H1 (cell line): Measurements from ENCODE around the gene GLRX3. TPM values are rescaled to one million over a fixed set of nuclear protein-coding genes. Genes with fewer than 3 reads are reported as not detected.

Experiments
- CTCF ChIA-PET: fragments of 300-600 bp; sonication (Branson Sonifier 250); formaldehyde crosslinking; loops from one replicate; lab custom pipeline; 2021; ENCODE audit not compliant: partially characterized antibody; lab: Charles Lee
- POLR2A ChIA-PET: fragments of 300-600 bp; sonication (Branson Sonifier 250); formaldehyde crosslinking; loops from one replicate; lab custom pipeline; 2021; ENCODE audit warnings: inconsistent platforms; ENCODE audit not compliant: partially characterized antibody; lab: Charles Lee
- DNase-seq, 2 experiments: peaks; one replicate each; pipeline versions ENCODE4 v3.0.0 to v3.0.0-alpha.2; 2010 to 2022; ENCODE audit warnings: low spot score in 2 of 2, low read depth in 1 of 2, mixed read lengths in 1 of 2
- FAIRE-seq: peaks from 2 replicates; lab custom pipeline; 2011; peaks lifted over from hg19 to GRCh38; lab: Jason Lieb, UNC
- H2AFZ ChIP-seq: 2 replicates; pipeline ENCODE4 v1.8.1; 2012; ENCODE audit warnings: low read length, inconsistent platforms
- H2AK5ac ChIP-seq: 2 replicates; pipeline ENCODE4 v1.6.1; 2013; ENCODE audit warnings: low read depth, low read length
- H2BK120ac ChIP-seq: replicated peaks from 2 replicates; pipeline ENCODE3; 2013; ENCODE audit warnings: low read depth, low read length, inconsistent platforms
- H2BK12ac ChIP-seq: 2 replicates; pipeline ENCODE4 v1.6.1; 2013; ENCODE audit warnings: low read depth, low read length
- H2BK15ac ChIP-seq: 2 replicates; pipeline ENCODE4 v1.6.1; 2013; ENCODE audit warnings: low read length
- H2BK20ac ChIP-seq: 2 replicates; pipeline ENCODE4 v1.6.1; 2013; ENCODE audit warnings: low read length
- H2BK5ac ChIP-seq: 2 replicates; pipeline ENCODE4 v1.6.1; 2013; ENCODE audit warnings: low read depth, low read length
- H3K14ac ChIP-seq: 2 replicates; pipeline ENCODE4 v1.6.1; 2013; ENCODE audit warnings: inconsistent platforms; ENCODE audit not compliant: insufficient read length
- H3K18ac ChIP-seq: 2 replicates; pipeline ENCODE4 v1.6.1; 2013; ENCODE audit warnings: low read length; ENCODE audit errors: extremely low read depth
- H3K23ac ChIP-seq: 2 replicates; pipeline ENCODE4 v1.6.1; 2013; ENCODE audit warnings: inconsistent platforms; ENCODE audit not compliant: insufficient read length
- H3K23me2 ChIP-seq: 2 replicates; pipeline ENCODE4 v1.6.1; 2013; ENCODE audit warnings: low read depth, low read length
- H3K27ac ChIP-seq: 2 replicates; pipeline ENCODE4 v1.6.1; 2011; ENCODE audit warnings: low read depth, low read length, inconsistent platforms
- H3K27me3 ChIP-seq, 4 experiments: replicated peaks in 1 of 4; 1 replicate in 1 of 4; 2 replicates in 3 of 4; pipeline versions ENCODE4 v1.6.1 to v1.8.1; 2011 to 2013; ENCODE audit warnings: low read length in 3 of 4, mild to moderate bottlenecking in 3 of 4, inconsistent platforms in 2 of 4, mixed read lengths in 2 of 4, moderate library complexity in 1 of 4; ENCODE audit not compliant: control insufficient read depth in 3 of 4, insufficient read depth in 3 of 4; ENCODE audit errors: extremely low read depth in 1 of 4
- H3K36me3 ChIP-seq, 4 experiments: 2 replicates each; pipeline versions ENCODE4 v1.6.1 to v1.8.1; 2011 to 2013; ENCODE audit warnings: mild to moderate bottlenecking in 4 of 4, low read length in 3 of 4, moderate library complexity in 2 of 4, control low read depth in 1 of 4, inconsistent platforms in 1 of 4; ENCODE audit not compliant: insufficient read depth in 4 of 4, control insufficient read depth in 2 of 4
- H3K4ac ChIP-seq: replicated peaks from 2 replicates; pipeline ENCODE3; 2013; ENCODE audit warnings: low read length, low read depth, mixed read lengths, inconsistent platforms; ENCODE audit not compliant: insufficient read length
- H3K4me1 ChIP-seq, 4 experiments: replicated peaks in 1 of 4; 1 replicate in 1 of 4; 2 replicates in 3 of 4; pipeline versions ENCODE4 v1.6.1 to v1.8.1; 2011 to 2013; ENCODE audit warnings: low read length in 3 of 4, inconsistent platforms in 2 of 4, mixed read lengths in 1 of 4; ENCODE audit not compliant: insufficient read depth in 4 of 4, control insufficient read depth in 3 of 4
- H3K4me2 ChIP-seq, 2 experiments: 2 replicates each; pipeline versions ENCODE4 v1.6.1 to v1.8.1; 2011 to 2013; ENCODE audit warnings: low read depth in 2 of 2, low read length in 2 of 2, control low read depth in 1 of 2, inconsistent platforms in 1 of 2, mild to moderate bottlenecking in 1 of 2; ENCODE audit not compliant: insufficient read depth in 1 of 2
- H3K4me3 ChIP-seq, 4 experiments: fragments of 200-600, 300-600 bp in 1 of 4; sonication (generic), shearing (Covaris generic), sonication (Bioruptor Twin) in 1 of 4; 2 replicates each; pipeline versions ENCODE4 v1.5.1 to v1.8.1; 2011 to 2016; ENCODE audit warnings: low read length in 4 of 4, low read depth in 3 of 4, control low read depth in 2 of 4, inconsistent platforms in 2 of 4, mild to moderate bottlenecking in 2 of 4, mixed read lengths in 1 of 4, moderate library complexity in 1 of 4; ENCODE audit not compliant: insufficient read depth in 2 of 4; ENCODE audit errors: extremely low read depth in 1 of 4
- H3K56ac ChIP-seq: replicated peaks from 2 replicates; pipeline ENCODE3; 2013; ENCODE audit warnings: low read depth, mild to moderate bottlenecking, mixed read lengths, low read length, inconsistent platforms; ENCODE audit not compliant: insufficient read length
- H3K79me1 ChIP-seq: 2 replicates; pipeline ENCODE4 v1.6.1; 2013; ENCODE audit warnings: low read depth, low read length, control low read depth
- H3K79me2 ChIP-seq, 2 experiments: 2 replicates each; pipeline versions ENCODE4 v1.6.1 to v1.8.1; 2012 to 2013; ENCODE audit warnings: low read length in 2 of 2, mild to moderate bottlenecking in 2 of 2, inconsistent platforms in 1 of 2; ENCODE audit not compliant: insufficient read depth in 2 of 2, control insufficient read depth in 1 of 2
- H3K9ac ChIP-seq, 4 experiments: replicated peaks in 1 of 4; 1 replicate in 1 of 4; 2 replicates in 3 of 4; pipeline versions ENCODE4 v1.6.1 to v1.8.1; 2011 to 2013; ENCODE audit warnings: low read depth in 3 of 4, low read length in 3 of 4, control low read depth in 2 of 4, mild to moderate bottlenecking in 2 of 4, moderate library complexity in 2 of 4, inconsistent platforms in 1 of 4; ENCODE audit errors: extremely low read depth in 1 of 4
- H3K9me3 ChIP-seq, 2 experiments: 2 replicates each; pipeline versions ENCODE4 v1.6.1 to v1.8.1; 2012 to 2013; ENCODE audit warnings: mild to moderate bottlenecking in 2 of 2, moderate library complexity in 2 of 2, control low read depth in 1 of 2, inconsistent platforms in 1 of 2, low read depth in 1 of 2, low read length in 1 of 2, mixed read lengths in 1 of 2; ENCODE audit not compliant: insufficient read depth in 2 of 2
- H4K20me1 ChIP-seq, 2 experiments: replicated peaks in 1 of 2; 2 replicates each; pipeline versions ENCODE3 to v1.8.1; 2011 to 2013; ENCODE audit warnings: inconsistent platforms in 2 of 2, low read length in 2 of 2, mild to moderate bottlenecking in 1 of 2; ENCODE audit not compliant: insufficient read depth in 2 of 2, control insufficient read depth in 1 of 2
- H4K5ac ChIP-seq: 2 replicates; pipeline ENCODE4 v1.6.1; 2013; ENCODE audit warnings: low read length, low read depth, mixed read lengths, inconsistent platforms; ENCODE audit not compliant: insufficient read length
- H4K8ac ChIP-seq: 2 replicates; pipeline ENCODE4 v1.8.0; 2013; ENCODE audit warnings: mild to moderate bottlenecking, moderate library complexity, low read length, inconsistent platforms; ENCODE audit not compliant: insufficient read depth; ENCODE audit errors: extremely low read depth
- H4K91ac ChIP-seq: replicated peaks from 2 replicates; pipeline ENCODE3; 2013; ENCODE audit warnings: low read length, mixed read lengths, inconsistent platforms; ENCODE audit not compliant: insufficient read length
- ATF3 ChIP-seq: IDR thresholded peaks from 2 replicates; pipeline ENCODE4 v1.6.1; 2011; ENCODE audit warnings: low read depth, mild to moderate bottlenecking, low read length; ENCODE audit not compliant: insufficient read depth
- SAP30 ChIP-seq: fragments of 300-600 bp; sonication (generic); IDR thresholded peaks from 2 replicates; pipeline ENCODE4 v1.7.1; 2012; ENCODE audit warnings: low read length, moderate library complexity, mild to moderate bottlenecking, inconsistent platforms; ENCODE audit not compliant: insufficient read depth, insufficient replicate concordance
- SIX5 ChIP-seq: IDR thresholded peaks from 2 replicates; pipeline ENCODE4 v1.6.1; 2011; ENCODE audit warnings: mild to moderate bottlenecking, low read depth, low read length
- TAF7 ChIP-seq: optimal IDR thresholded peaks from 2 replicates; pipeline ENCODE3; 2011; ENCODE audit warnings: low read depth, mild to moderate bottlenecking, inconsistent platforms, low read length, moderate library complexity, borderline replicate concordance
- TCF12 ChIP-seq: IDR thresholded peaks from 2 replicates; pipeline ENCODE4 v1.6.1; 2011; ENCODE audit warnings: low read depth, mild to moderate bottlenecking, low read length
- TEAD4 ChIP-seq: IDR thresholded peaks from 2 replicates; pipeline ENCODE4 v1.6.1; 2012; ENCODE audit warnings: low read depth, low read length, inconsistent platforms, mixed read lengths
- ZNF274 ChIP-seq: IDR thresholded peaks from 2 replicates; pipeline ENCODE4 v1.7.0; 2012; ENCODE audit warnings: low read length, borderline replicate concordance; ENCODE audit errors: extremely low read depth
- WGBS, 2 experiments: shearing (Covaris generic) in 1 of 2; methylation state at CpG; one replicate each; pipeline versions ENCODE4 v1.1.6 to v1.1.7; 2013 to 2015; ENCODE audit warnings: low lambda C conversion rate in 2 of 2, mixed read lengths in 2 of 2, inconsistent platforms in 1 of 2, low coverage in 1 of 2, missing lambda C conversion rate in 1 of 2; ENCODE audit not compliant: insufficient replicate concordance in 2 of 2, insufficient coverage in 1 of 2, insufficient read length in 1 of 2; ENCODE audit errors: extremely low coverage in 1 of 2, missing lambda C conversion rate in 1 of 2; 5-methylcytosine and 5-hydroxymethylcytosine counted together
- polyA plus RNA-seq, 7 experiments: library from polyadenylated mRNA; depleted of rRNA in 3 of 7; stranded (reverse) in 5 of 7; unstranded in 2 of 7; fragments of >200 nt in 5 of 7; fragments of 200-250 nt in 2 of 7; gene quantifications; 1 replicate in 5 of 7; 2 replicates in 1 of 7; 4 replicates in 1 of 7; pipeline versions ENCODE4 v1.2.1 to v1.2.3, GENCODE V29; 2011 to 2013; ENCODE audit warnings: missing spikeins in 2 of 7, mixed read lengths in 2 of 7
- total RNA-seq: library from RNA; stranded (reverse); fragmentation: NEBNext Ultra II Directional; extraction: Animal tissue kit (Norgen Biotek cat#: 25700); gene quantifications from 2 replicates; pipeline ENCODE4 v1.2.1, GENCODE V29; 2021

The GLRX3 gene
- total and polyA plus RNA-seq, 2 of the 8 experiments (the other 6 are each of a cell fraction or from before 2014, with no cell fraction given), result 59.9 to 157 TPM

GRCh38 chr10:130185591-130185990 is 49.4 kb downstream of the GLRX3 start:
- Histone ChIP-seq H3K18ac (no peak overlapping the region), H2BK15ac (no peak overlapping the region), H3K4me3 (no peak overlapping the region), H3K36me3 (peaks cover 2 to 42% (median 6%) of the 10 kb centered on the region in 4 experiments), H3K9ac (no peak overlapping the region), H4K20me1 (peaks cover 3% of the 10 kb centered on the region in 2 experiments), H2BK5ac (no peak overlapping the region), H3K56ac (no peak overlapping the region), H4K8ac (no peak overlapping the region), H3K27ac (no peak overlapping the region; the same call in 1 of the 2 replicates), H4K5ac (no peak overlapping the region), H3K23ac (no peak overlapping the region), H3K4ac (no peak overlapping the region), H2AK5ac (no peak overlapping the region)
- POLR2A ChIA-PET, result no interaction called here
- DNase-seq, result no peak
- WGBS, 2 experiments, result 92% methylated on average over 11 of the region's 11 CpGs; no CpG with 5 or more reads in 1 of the 2 experiments
- no peak for FAIRE-seq
- TF ChIP-seq ATF3 (no peak), SIX5 (no peak), TEAD4 (no peak), ZNF274 (no peak), TCF12 (no peak), TAF7 (no peak), SAP30 (no peak)
- TF ChIP-seq, all 59 proteins: peak for 0
- Histone ChIP-seq H2AFZ (no peak overlapping the region), H2BK12ac (no peak overlapping the region), H3K27me3 (no peaks in the 10 kb centered on the region), H2BK120ac (no peak overlapping the region), H3K9me3 (peaks cover 0 to 9% of the 10 kb centered on the region in 2 experiments; a peak in 1 of 4 replicates), H3K14ac (no peak overlapping the region), H4K91ac (no peak overlapping the region), H3K4me1 (no peaks in the 10 kb centered on the region), H2BK20ac (no peak overlapping the region), H3K79me2 (no peaks in the 10 kb centered on the region), H3K4me2 (no peak overlapping the region), H3K23me2 (peaks cover 3% of the 10 kb centered on the region; the same call in 1 of the 2 replicates), H3K79me1 (no peaks in the 10 kb centered on the region)
- CTCF ChIA-PET, result interaction anchor here (0.6 to 1.1 kb wide), 2 partner anchors 19 to 883 kb away, joined by 3 read pairs; no protein-coding TSS in a partner anchor
